HCT116 (cell line): ENCODE results near the gene SSTR3. TPM values are rescaled to one million over a fixed set of nuclear protein-coding genes. Genes with fewer than 3 reads are reported as not detected.

Source experiments
- ATAC-seq: fragments of 200-7000 bp; cut with Tn5 transposase; 2 replicates; pipeline ENCODE4 v1.9.1; 2020; ENCODE audit warnings: mild to moderate bottlenecking, moderate library complexity
- BruUV-seq: library from RNA; stranded (reverse); fragments of 400-500 nt; replicated peaks from 2 replicates; lab custom pipeline; 2021; lab: Mats Ljungman, UMichigan
- CTCF ChIA-PET: fragments of 300-600 bp; sonication (Branson Sonifier 250); formaldehyde crosslinking; loops from one replicate; lab custom pipeline; 2021; ENCODE audit warnings: antibody characterized with exemption; lab: Charles Lee
- POLR2A ChIA-PET: fragments of 300-600, 350-600 bp; sonication (Branson Sonifier 250); formaldehyde crosslinking; loops from one replicate; lab custom pipeline; 2021; ENCODE audit warnings: antibody characterized with exemption; lab: Charles Lee
- RAD21 ChIA-PET, 2 experiments: fragments of 300-600 bp; sonication (Branson Sonifier 250); formaldehyde crosslinking; loops; one replicate each; lab custom pipeline; 2023; ENCODE audit warnings: low total read pairs in 2 of 2; ENCODE audit not compliant: uncharacterized antibody in 2 of 2, unreplicated experiment in 2 of 2, low non-redundant PET in 1 of 2; lab: Charles Lee
- DNase-seq: peaks from one replicate; pipeline ENCODE4 v3.0.0-alpha.2; 2010; ENCODE audit warnings: low read depth, low spot score
- H2AFZ ChIP-seq: fragments of 200-600 bp; shearing (Covaris generic), sonication (generic); 2 replicates; pipeline ENCODE4 v1.6.1; 2017; ENCODE audit warnings: low read depth, mixed run types, mixed read lengths, antibody characterized with exemption, low read length; ENCODE audit not compliant: poor library complexity, severe bottlenecking
- H3K27ac ChIP-seq: 2 replicates; pipeline ENCODE4 v1.5.1; 2012; ENCODE audit warnings: low read depth, low read length
- H3K27me3 ChIP-seq: fragments of 200-600 bp; sonication (generic); 2 replicates; pipeline ENCODE4 v1.6.1; 2016; ENCODE audit warnings: mixed run types, low read length, mixed read lengths; ENCODE audit not compliant: insufficient read depth
- H3K36me3 ChIP-seq, 2 experiments: fragments of 200-500 bp in 1 of 2; fragments of 200-600 bp in 1 of 2; sonication (Bioruptor generic) in 1 of 2; sonication (generic) in 1 of 2; 2 replicates each; pipeline versions ENCODE4 v1.5.1 to v1.6.1; 2014 to 2016; ENCODE audit warnings: low read length in 2 of 2, inconsistent platforms in 1 of 2, mixed read lengths in 1 of 2, mixed run types in 1 of 2; ENCODE audit not compliant: insufficient read depth in 2 of 2, control insufficient read depth in 1 of 2
- H3K4me1 ChIP-seq, 2 experiments: fragments of 200-600 bp in 1 of 2; sonication (generic) in 1 of 2; 2 replicates each; pipeline versions ENCODE4 v1.5.1 to v1.6.1; 2012 to 2017; ENCODE audit warnings: low read length in 2 of 2, inconsistent platforms in 1 of 2, mild to moderate bottlenecking in 1 of 2, mixed read lengths in 1 of 2, mixed run types in 1 of 2, moderate library complexity in 1 of 2; ENCODE audit not compliant: insufficient read depth in 2 of 2, control insufficient read depth in 1 of 2
- H3K4me2 ChIP-seq: fragments of 200-600 bp; sonication (generic); 2 replicates; pipeline ENCODE4 v1.6.1; 2017; ENCODE audit warnings: mixed run types, low read length, mixed read lengths
- H3K4me3 ChIP-seq, 2 experiments: fragments of 200-600 bp in 1 of 2; sonication (generic) in 1 of 2; replicated peaks in 1 of 2; 2 replicates each; pipeline ENCODE4 v1.5.1; 2011 to 2016; ENCODE audit warnings: low read length in 2 of 2, control low read depth in 1 of 2, low read depth in 1 of 2, mild to moderate bottlenecking in 1 of 2, mixed read lengths in 1 of 2, mixed run types in 1 of 2
- H3K79me2 ChIP-seq: fragments of 200-600 bp; sonication (generic); 2 replicates; pipeline ENCODE4 v1.6.1; 2017; ENCODE audit warnings: mild to moderate bottlenecking, mixed run types, low read length, moderate library complexity, mixed read lengths; ENCODE audit not compliant: insufficient read depth
- H3K9ac ChIP-seq: fragments of 200-600 bp; sonication (generic); 2 replicates; pipeline ENCODE4 v1.6.1; 2016; ENCODE audit warnings: low read length, mixed read lengths
- H3K9me2 ChIP-seq: fragments of 200-600 bp; sonication (generic), shearing (Covaris generic); 2 replicates; pipeline ENCODE4 v1.6.1; 2017; ENCODE audit warnings: mixed run types, mild to moderate bottlenecking, moderate library complexity; ENCODE audit not compliant: insufficient read depth
- H3K9me3 ChIP-seq, 2 experiments: fragments of 200-500 bp in 1 of 2; fragments of 200-600 bp in 1 of 2; sonication (Bioruptor generic) in 1 of 2; sonication (generic) in 1 of 2; 2 replicates each; pipeline ENCODE4 v1.6.1; 2014 to 2017; ENCODE audit warnings: low read length in 2 of 2, mixed read lengths in 2 of 2, inconsistent platforms in 1 of 2, low read depth in 1 of 2, mild to moderate bottlenecking in 1 of 2, mixed run types in 1 of 2, moderate library complexity in 1 of 2; ENCODE audit not compliant: control insufficient read depth in 1 of 2, insufficient read depth in 1 of 2
- H4K20me1 ChIP-seq: fragments of 200-600 bp; sonication (generic), shearing (Covaris generic); 2 replicates; pipeline ENCODE4 v1.6.1; 2017; ENCODE audit warnings: mixed run types, mild to moderate bottlenecking, moderate library complexity; ENCODE audit not compliant: insufficient read depth
- CBX3 ChIP-seq: IDR thresholded peaks from 2 replicates; pipeline ENCODE4 v1.6.1; 2012; ENCODE audit warnings: low read depth
- CEBPB ChIP-seq: IDR thresholded peaks from 2 replicates; pipeline ENCODE4 v1.6.1; 2012; ENCODE audit warnings: low read depth
- EGR1 ChIP-seq: IDR thresholded peaks from 2 replicates; pipeline ENCODE4 v1.6.1; 2012; ENCODE audit warnings: low read depth
- ELF1 ChIP-seq: IDR thresholded peaks from 2 replicates; pipeline ENCODE4 v1.6.1; 2012; ENCODE audit warnings: low read depth, borderline replicate concordance
- JUND ChIP-seq: IDR thresholded peaks from 2 replicates; pipeline ENCODE4 v1.6.1; 2012
- POLR2AphosphoS5 ChIP-seq: IDR thresholded peaks from 2 replicates; pipeline ENCODE4 v1.6.1; 2011; ENCODE audit warnings: mild to moderate bottlenecking, low read depth, low read length, moderate library complexity
- SP1 ChIP-seq: IDR thresholded peaks from 2 replicates; pipeline ENCODE4 v1.6.1; 2012; ENCODE audit warnings: low read depth
- SRF ChIP-seq: IDR thresholded peaks from 2 replicates; pipeline ENCODE4 v1.6.1; 2012; ENCODE audit warnings: low read depth
- TCF7L2 ChIP-seq: IDR thresholded peaks from 2 replicates; pipeline ENCODE4 v1.7.0; 2011; ENCODE audit warnings: borderline replicate concordance, inconsistent platforms; ENCODE audit not compliant: insufficient read depth, insufficient read length; ENCODE audit errors: extremely low read depth
- ZFX ChIP-seq: fragments of 450-650 bp; IDR thresholded peaks from 2 replicates; pipeline ENCODE4 v1.6.1; 2017
- ZNF274 ChIP-seq: fragments of 200-500 bp; sonication (Bioruptor generic); IDR thresholded peaks from 2 replicates; pipeline ENCODE4 v1.6.1; 2014; ENCODE audit warnings: mild to moderate bottlenecking, low read depth, low read length, inconsistent platforms
- intact Hi-C: fragments of 100-400 bp; cut with micrococcal nuclease; formaldehyde crosslinking; loops from 2 replicates; pipeline ENCODE4 v1.10.0; 2022
- total RNA-seq: library from RNA; stranded (reverse); gene quantifications from one replicate; pipeline ENCODE4 v1.2.1, GENCODE V29; 2021; ENCODE audit not compliant: unreplicated experiment
- TF ChIP-seq, protein P1 (sequence below), 3 experiments: fragments of 200-600 bp in 1 of 3; sonication (generic) in 1 of 3; IDR thresholded peaks in 2 of 3; conservative IDR thresholded peaks in 1 of 3; 2 replicates each; pipeline ENCODE4 v1.5.1; 2012 to 2017; ENCODE audit warnings: low read depth in 2 of 3, low read length in 2 of 3, antibody characterized with exemption in 1 of 3, borderline replicate concordance in 1 of 3, control low read depth in 1 of 3, mild to moderate bottlenecking in 1 of 3, mixed read lengths in 1 of 3, mixed run types in 1 of 3, moderate library complexity in 1 of 3; ENCODE audit not compliant: insufficient read depth in 1 of 3
- TF ChIP-seq, protein P2 (sequence below): IDR thresholded peaks from 2 replicates; pipeline ENCODE4 v1.6.1; 2012
- TF ChIP-seq, protein P3 (sequence below): IDR thresholded peaks from 2 replicates; pipeline ENCODE4 v1.6.1; 2011; ENCODE audit warnings: mild to moderate bottlenecking, low read length, moderate library complexity; ENCODE audit not compliant: insufficient replicate concordance; ENCODE audit errors: extremely low read depth
- TF ChIP-seq, protein P4 (sequence below): IDR thresholded peaks from 2 replicates; pipeline ENCODE4 v1.6.1; 2012; ENCODE audit warnings: low read depth

Gene SSTR3
- total RNA-seq, 1 experiment from 2014 or later, result not detected

DNA sequence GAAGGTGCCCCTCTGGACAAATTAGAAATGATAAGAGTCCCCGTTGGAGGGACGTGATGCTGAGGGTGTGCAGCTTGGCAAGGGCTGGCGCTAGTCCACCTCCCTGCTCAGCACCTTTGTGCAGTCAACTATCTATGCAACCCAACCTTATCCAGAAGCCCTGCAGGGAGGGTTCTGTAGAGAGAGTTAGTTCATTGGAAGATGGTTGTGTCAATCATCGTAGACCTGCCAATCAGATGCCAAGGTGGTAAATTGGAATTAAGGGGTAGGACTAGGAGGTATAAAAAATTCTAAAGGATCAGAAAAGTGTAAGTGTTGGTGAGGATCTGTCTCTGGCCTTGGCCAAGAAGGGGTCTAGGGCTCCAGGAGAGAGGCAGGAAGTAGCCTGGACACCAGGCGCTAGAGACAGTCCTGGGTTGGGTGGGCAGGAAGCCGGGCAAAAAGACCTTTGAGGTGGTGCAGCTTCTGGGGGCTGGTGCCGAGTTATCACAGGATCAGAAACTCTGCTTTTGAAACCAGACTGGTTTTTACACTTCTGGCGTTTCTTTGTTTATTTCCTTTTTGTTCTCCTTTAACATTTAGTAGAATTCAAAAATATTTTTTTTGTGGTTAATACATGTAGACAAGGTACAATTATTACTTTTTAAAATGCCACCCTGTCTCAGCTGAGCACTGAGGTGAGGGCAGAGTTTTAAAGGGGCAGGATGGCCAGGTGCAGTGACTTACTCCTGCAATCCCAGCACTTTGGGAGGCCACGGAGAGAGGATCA lies 25.9 kb downstream of the SSTR3 start:
- peaks cover 51 to 58% of the 10 kb centered on the region in 2 experiments for H3K4me1 ChIP-seq
- H3K36me3 ChIP-seq, result no peaks in the 10 kb centered on the region
- TF ChIP-seq SP1 (peak; percentile 98), TCF7L2 (no peak), ZNF274 (no peak), POLR2AphosphoS5 (peak; percentile 54; the same call in 1 of the 2 replicates), SRF (no peak), CEBPB (no peak), EGR1 (no peak), ELF1 (no peak), ZFX (no peak), CBX3 (no peak), JUND (no peak)
- TF ChIP-seq, protein P1, sequence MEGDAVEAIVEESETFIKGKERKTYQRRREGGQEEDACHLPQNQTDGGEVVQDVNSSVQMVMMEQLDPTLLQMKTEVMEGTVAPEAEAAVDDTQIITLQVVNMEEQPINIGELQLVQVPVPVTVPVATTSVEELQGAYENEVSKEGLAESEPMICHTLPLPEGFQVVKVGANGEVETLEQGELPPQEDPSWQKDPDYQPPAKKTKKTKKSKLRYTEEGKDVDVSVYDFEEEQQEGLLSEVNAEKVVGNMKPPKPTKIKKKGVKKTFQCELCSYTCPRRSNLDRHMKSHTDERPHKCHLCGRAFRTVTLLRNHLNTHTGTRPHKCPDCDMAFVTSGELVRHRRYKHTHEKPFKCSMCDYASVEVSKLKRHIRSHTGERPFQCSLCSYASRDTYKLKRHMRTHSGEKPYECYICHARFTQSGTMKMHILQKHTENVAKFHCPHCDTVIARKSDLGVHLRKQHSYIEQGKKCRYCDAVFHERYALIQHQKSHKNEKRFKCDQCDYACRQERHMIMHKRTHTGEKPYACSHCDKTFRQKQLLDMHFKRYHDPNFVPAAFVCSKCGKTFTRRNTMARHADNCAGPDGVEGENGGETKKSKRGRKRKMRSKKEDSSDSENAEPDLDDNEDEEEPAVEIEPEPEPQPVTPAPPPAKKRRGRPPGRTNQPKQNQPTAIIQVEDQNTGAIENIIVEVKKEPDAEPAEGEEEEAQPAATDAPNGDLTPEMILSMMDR (IDR thresholded peaks at IDR 0.05 in 2 of 3, conservative IDR thresholded peaks at IDR 0.05 in 1 of 3; ENCODE audit: borderline replicate concordance in 1 of 3, insufficient read depth in 1 of 3, low read depth in 2 of 3, low read length in 2 of 3), result no peak
- TF ChIP-seq, protein P2, sequence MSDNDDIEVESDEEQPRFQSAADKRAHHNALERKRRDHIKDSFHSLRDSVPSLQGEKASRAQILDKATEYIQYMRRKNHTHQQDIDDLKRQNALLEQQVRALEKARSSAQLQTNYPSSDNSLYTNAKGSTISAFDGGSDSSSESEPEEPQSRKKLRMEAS, result peak; percentile 42; the same call in 1 of the 2 replicates
- TF ChIP-seq, protein P3, sequence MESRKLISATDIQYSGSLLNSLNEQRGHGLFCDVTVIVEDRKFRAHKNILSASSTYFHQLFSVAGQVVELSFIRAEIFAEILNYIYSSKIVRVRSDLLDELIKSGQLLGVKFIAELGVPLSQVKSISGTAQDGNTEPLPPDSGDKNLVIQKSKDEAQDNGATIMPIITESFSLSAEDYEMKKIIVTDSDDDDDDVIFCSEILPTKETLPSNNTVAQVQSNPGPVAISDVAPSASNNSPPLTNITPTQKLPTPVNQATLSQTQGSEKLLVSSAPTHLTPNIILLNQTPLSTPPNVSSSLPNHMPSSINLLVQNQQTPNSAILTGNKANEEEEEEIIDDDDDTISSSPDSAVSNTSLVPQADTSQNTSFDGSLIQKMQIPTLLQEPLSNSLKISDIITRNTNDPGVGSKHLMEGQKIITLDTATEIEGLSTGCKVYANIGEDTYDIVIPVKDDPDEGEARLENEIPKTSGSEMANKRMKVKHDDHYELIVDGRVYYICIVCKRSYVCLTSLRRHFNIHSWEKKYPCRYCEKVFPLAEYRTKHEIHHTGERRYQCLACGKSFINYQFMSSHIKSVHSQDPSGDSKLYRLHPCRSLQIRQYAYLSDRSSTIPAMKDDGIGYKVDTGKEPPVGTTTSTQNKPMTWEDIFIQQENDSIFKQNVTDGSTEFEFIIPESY, result no peak
- TF ChIP-seq, protein P4, sequence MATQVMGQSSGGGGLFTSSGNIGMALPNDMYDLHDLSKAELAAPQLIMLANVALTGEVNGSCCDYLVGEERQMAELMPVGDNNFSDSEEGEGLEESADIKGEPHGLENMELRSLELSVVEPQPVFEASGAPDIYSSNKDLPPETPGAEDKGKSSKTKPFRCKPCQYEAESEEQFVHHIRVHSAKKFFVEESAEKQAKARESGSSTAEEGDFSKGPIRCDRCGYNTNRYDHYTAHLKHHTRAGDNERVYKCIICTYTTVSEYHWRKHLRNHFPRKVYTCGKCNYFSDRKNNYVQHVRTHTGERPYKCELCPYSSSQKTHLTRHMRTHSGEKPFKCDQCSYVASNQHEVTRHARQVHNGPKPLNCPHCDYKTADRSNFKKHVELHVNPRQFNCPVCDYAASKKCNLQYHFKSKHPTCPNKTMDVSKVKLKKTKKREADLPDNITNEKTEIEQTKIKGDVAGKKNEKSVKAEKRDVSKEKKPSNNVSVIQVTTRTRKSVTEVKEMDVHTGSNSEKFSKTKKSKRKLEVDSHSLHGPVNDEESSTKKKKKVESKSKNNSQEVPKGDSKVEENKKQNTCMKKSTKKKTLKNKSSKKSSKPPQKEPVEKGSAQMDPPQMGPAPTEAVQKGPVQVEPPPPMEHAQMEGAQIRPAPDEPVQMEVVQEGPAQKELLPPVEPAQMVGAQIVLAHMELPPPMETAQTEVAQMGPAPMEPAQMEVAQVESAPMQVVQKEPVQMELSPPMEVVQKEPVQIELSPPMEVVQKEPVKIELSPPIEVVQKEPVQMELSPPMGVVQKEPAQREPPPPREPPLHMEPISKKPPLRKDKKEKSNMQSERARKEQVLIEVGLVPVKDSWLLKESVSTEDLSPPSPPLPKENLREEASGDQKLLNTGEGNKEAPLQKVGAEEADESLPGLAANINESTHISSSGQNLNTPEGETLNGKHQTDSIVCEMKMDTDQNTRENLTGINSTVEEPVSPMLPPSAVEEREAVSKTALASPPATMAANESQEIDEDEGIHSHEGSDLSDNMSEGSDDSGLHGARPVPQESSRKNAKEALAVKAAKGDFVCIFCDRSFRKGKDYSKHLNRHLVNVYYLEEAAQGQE, result no peak
- ChIA-PET RAD21 (interaction anchor here (1.0 to 1.7 kb wide), 3 partner anchors 11 to 13 kb away, joined by 3 to 7 read pairs (median 5); no protein-coding TSS in a partner anchor), CTCF (interaction anchor here (0.7 to 1.6 kb wide), 5 partner anchors 11 to 73 kb away, joined by 3 to 9 read pairs (median 4); no protein-coding TSS in a partner anchor), POLR2A (interaction anchor here (0.8 to 2.7 kb wide), 6 partner anchors 8 to 56 kb away, joined by 3 to 29 read pairs (median 5); no protein-coding TSS in a partner anchor)
- peak overlapping the region; percentile 100 for H3K27ac ChIP-seq
- intact Hi-C loops, result no loop called here
- no peaks in the 10 kb centered on the region for H3K27me3 ChIP-seq
- H3K4me2 ChIP-seq, result peak overlapping the region; percentile 96
- H3K79me2 ChIP-seq, result no peaks in the 10 kb centered on the region
- no peaks in the 10 kb centered on the region for H4K20me1 ChIP-seq
- BruUV-seq, result no TSS peak
- ATAC-seq (peak; percentile 68), DNase-seq (peak; percentile 97)
- H2AFZ ChIP-seq, result peak overlapping the region; percentile 66
- H3K9me2 ChIP-seq, result no peaks in the 10 kb centered on the region
- H3K9ac ChIP-seq, result peak overlapping the region; percentile 84
- no peaks in the 10 kb centered on the region for H3K9me3 ChIP-seq
- peak overlapping the region; percentile 58 to 67 for H3K4me3 ChIP-seq
